Breast epithelium (tissue), 3 donors: ENCODE results near the gene PIK3R5.

Experiments
- POLR2A ChIP-seq: fragments of 450-650 bp; IDR thresholded peaks from one replicate; pipeline ENCODE4 v1.6.1; 2016; ENCODE audit warnings: antibody characterized with exemption, mild to moderate bottlenecking, moderate library complexity
- TF ChIP-seq, protein P1 (sequence below), 3 donors: fragments of 450-650 bp; IDR thresholded peaks; one replicate each; pipeline ENCODE4 v1.5.1; 2016 to 2017; ENCODE audit warnings: antibody characterized with exemption in 3 of 3, mild to moderate bottlenecking in 3 of 3, moderate library complexity in 3 of 3

DNA sequence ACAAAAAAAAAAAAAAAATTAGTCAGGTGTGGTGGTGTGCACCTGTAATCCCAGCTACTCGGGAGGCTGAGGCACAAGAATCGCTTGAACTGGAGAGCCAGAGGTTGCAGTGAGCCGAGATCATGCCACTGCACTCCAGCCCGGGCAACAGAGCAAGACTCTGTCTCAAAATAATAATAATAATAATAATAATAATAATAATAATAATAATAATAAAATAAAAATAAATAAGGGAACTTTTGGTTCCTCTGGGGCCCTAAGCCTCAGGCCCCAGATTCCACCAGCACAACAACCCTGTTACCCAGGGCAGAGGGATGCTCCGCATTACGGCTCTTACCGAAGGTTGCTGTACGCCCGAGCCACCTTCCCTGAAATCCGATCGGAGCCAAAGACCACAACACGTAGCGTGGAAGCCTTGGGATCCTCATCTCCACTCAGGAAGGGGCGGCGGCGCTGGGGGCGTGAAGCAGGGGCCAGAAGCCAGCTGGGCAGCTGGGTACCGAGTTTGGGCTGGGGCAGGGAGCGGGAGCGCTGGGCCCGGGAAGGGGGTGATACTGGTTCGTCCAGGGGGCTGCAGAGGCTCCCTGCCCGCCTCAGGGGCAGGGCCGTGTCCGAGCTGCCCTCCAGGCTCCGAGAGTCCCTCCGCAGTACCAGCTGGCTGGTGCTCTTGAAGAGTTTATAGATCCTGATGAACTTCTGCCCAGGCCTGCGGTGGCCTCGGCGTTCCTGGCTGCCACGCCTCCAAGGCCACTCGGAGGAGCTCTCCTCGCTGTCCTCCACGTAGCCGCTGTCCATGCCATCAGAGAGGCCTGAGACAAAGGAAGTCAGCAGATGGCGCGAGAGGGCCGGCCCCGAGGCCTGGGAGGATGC is 77.4 kb downstream of the PIK3R5 start:
- TF ChIP-seq, protein P1, sequence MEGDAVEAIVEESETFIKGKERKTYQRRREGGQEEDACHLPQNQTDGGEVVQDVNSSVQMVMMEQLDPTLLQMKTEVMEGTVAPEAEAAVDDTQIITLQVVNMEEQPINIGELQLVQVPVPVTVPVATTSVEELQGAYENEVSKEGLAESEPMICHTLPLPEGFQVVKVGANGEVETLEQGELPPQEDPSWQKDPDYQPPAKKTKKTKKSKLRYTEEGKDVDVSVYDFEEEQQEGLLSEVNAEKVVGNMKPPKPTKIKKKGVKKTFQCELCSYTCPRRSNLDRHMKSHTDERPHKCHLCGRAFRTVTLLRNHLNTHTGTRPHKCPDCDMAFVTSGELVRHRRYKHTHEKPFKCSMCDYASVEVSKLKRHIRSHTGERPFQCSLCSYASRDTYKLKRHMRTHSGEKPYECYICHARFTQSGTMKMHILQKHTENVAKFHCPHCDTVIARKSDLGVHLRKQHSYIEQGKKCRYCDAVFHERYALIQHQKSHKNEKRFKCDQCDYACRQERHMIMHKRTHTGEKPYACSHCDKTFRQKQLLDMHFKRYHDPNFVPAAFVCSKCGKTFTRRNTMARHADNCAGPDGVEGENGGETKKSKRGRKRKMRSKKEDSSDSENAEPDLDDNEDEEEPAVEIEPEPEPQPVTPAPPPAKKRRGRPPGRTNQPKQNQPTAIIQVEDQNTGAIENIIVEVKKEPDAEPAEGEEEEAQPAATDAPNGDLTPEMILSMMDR (IDR thresholded peaks at IDR 0.05) = no peak
- TF ChIP-seq POLR2A = no peak
